GM10847 (cell line): ENCODE measurements around the gene TMPRSS2.

Experiments
- POLR2A ChIP-seq: IDR thresholded peaks from 2 replicates; pipeline ENCODE4 v1.6.1; 2011; ENCODE audit not compliant: insufficient read length; ENCODE audit errors: extremely low read depth

The TMPRSS2 gene

GRCh38 chr21:41497788-41498187 lies 10.2 kb downstream of the TMPRSS2 start:
- no peak for TF ChIP-seq POLR2A

GRCh38 chr21:41497008-41497407 lies 10.9 kb downstream of the TMPRSS2 start:
- TF ChIP-seq POLR2A, result no peak

- no peak for TF ChIP-seq POLR2A
Observed at GRCh38 chr21:41494242-41494641, 13.7 kb downstream of the TMPRSS2 start.

DNA sequence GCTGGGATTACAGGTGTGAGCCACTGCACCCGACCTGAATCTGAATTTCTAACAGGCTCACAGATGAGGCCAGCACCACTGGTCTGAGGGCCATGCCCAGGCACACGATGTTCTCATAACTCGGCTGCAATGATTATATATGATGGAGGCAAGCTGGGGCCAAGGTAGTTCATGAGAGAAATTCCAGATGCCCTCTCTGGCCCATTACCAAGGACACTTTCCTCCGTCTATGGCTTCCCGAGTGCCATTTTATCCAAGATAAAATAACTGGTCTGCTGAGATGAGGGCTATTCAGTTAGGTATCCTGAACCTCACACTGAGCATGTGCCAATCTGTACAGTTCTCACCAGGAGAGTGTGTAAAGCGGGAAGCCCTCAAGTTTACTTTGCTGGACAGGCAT lies 16.5 kb downstream of the TMPRSS2 start:
- TF ChIP-seq POLR2A, result no peak

DNA sequence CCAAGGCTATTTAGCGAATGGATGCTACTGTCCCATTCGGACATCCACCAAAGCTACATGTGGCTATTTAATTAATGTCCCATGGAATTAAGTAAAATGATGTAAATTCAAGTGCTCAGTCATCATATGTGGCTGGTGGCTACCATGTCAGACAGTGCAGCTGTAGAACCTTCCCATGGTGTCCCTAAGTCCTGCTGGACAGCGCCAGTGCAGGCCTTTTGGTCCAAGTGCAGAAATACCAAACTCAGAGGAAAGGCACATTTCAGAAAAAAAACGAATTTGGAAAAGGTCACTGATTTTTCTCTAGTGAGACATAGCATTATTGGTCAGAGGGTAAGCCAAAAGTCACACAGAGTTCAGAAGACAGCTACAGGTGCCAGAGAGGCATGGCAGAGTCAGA lies 17.6 kb downstream of the TMPRSS2 start:
- TF ChIP-seq POLR2A, result no peak

DNA sequence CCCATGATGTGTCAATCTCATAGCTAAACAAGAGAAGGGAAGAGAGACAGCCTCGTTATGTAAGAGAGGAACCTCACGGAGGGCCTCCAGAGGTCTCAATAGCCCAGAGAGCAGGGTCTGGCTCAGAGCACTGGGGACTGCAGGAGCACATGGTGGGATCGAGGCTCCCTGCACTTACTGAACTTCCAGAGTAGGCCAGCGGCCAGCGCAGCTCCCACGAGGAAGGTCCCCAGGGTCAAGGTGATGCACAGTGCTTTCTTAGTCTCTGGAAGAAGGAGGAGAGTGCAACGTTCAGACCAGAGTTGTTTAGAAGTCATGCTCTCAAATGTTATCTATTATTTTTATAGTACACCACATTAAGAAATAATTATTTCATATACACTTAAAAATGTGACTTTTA lies 18.6 kb downstream of the TMPRSS2 start:
- no peak for TF ChIP-seq POLR2A

GRCh38 chr21:41488080-41488479 lies 19.9 kb downstream of the TMPRSS2 start:
- TF ChIP-seq POLR2A, result no peak

DNA sequence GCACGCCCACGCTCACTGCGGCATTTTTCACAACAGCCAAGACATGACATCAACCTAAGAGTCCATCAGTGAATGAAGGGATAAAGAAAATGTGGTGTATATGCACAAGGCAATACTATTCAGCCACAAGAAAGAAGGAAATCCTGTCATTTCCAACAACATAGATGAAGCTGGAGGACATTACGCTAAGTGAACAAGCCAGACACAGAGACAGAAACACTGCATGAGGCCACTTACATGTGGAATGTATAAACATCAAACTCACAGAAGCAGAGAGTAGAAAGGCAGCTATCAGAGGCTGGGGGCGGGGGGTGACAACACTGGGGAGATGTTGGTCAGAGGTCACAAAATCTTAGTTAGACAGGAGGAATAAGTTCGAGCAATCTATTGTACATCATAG lies 20.9 kb downstream of the TMPRSS2 start:
- no peak for TF ChIP-seq POLR2A

DNA sequence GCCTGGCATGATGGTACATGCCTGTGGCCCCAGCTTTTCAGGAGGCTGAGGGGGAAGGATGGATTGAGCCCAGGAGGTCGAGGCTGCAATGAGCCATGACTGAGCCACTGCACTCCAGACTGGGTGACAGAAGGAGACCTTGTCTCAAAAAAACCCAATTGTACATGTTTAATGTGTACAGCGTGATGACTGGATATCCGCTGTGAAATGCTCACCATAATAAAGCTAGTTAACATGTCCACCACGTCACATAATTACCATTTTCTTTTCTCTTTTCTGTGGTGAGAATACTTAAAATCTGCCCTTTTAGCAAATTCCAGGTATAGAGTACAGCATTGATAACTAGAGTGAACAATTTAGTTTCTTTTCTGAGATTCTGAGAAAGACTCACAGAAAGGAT lies 24.0 kb downstream of the TMPRSS2 start:
- no peak for TF ChIP-seq POLR2A

GRCh38 chr21:41483415-41483814 lies 24.5 kb downstream of the TMPRSS2 start:
- no peak for TF ChIP-seq POLR2A

GRCh38 chr21:41482980-41483379 lies 25.0 kb downstream of the TMPRSS2 start:
- TF ChIP-seq POLR2A, result no peak

DNA sequence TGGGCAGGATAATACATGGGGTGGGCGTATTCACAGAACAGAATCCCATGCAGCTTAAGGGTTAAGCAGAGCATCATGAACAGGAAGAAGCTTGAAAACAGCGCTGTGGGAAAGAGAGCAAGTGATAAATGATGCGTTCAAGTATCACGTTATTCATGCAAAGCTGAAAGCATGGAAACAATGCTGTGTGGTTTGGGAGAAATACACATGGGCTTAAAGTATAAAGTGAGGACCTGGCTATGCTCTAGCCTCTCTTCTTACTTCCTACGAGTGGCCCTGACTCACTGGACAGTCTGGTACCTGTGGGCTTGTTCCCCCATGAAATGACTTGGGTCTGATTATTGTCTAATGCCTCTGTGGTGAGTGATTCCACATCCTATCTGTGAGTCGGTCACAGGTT lies 25.7 kb downstream of the TMPRSS2 start:
- TF ChIP-seq POLR2A, result no peak

- TF ChIP-seq POLR2A, result no peak
Observed at GRCh38 chr21:41481191-41481590, 26.8 kb downstream of the TMPRSS2 start.

DNA sequence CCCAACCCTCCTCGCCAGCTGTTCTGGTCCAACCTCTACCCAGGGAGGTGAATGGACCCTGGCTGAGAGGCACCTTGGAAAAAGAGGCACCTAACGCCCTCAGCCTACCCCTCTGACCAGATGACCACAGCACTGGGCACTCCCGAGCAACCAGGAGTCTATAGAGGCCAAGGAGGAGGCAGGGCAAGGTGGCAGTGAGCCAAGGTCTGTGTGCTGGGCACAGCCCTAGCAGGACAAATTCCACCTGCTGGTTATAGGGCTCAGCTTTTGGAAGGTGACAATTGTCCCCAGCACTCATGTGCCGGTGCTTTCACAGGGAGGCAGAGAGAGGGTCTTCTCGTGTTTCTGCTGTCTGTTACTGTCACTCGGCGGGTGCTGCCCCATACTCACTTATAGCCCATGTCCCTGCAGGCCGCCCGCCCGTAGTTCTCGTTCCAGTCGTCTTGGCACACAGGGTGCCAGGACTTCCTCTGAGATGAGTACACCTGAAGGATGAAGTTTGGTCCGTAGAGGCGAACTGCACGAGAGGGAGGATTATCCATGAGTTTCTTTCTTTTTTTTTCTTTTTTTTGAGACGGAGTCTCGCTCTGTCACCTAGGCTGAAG lies 27.8 kb downstream of the TMPRSS2 start:
- TF ChIP-seq POLR2A, result no peak

- TF ChIP-seq POLR2A, result no peak
Observed at GRCh38 chr21:41479686-41480085, 28.3 kb downstream of the TMPRSS2 start.

DNA sequence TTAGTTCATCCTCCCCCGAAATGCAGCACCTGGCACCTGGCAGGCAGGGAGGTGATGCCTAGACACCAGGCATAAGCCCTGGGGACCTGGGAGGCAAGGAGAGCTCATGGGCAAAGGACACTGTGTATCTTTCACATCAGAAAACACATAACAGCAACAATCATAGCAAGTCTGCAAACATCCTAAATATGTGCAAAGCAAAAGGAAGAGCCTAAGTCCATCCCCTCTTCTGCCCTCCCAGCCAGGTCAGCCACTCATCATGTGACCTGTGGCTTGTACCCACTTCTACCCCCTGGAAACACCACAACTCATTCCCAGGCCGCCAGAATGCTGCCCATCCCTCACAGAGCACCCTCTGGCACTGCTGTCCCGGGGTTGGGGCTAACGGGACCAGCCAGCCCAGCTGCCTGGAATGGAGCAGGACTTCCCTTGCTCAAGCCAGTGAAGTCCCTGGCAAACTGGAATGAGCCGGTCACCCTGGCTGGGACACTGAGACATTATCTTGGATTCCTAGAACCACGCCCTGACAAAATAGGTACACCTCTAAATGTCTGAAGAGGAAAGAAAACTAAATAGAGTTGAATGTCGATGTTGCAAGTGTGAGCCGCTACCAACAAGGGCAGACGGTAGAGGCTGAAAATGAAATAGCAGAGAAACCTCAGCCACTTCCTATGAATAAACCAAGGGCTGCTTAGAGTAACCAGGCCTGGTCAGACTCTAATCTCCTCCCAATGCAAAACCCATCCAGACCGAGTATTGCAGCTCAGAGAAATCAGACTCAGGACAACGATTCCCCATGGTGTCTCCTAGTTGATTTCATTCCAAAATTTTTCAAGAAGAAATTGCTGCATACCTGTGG lies 29.4 kb downstream of the TMPRSS2 start:
- TF ChIP-seq POLR2A, result no peak
